Measurements from ENCODE around the gene VAV2. TPM values are rescaled to one million over a fixed set of nuclear protein-coding genes. Genes with fewer than 3 reads are reported as not detected.
"Not testable (repeated sequence)": the region's sequence is repeated elsewhere in the genome, so short reads cannot be mapped to it uniquely, and the experiment has no call there.

The VAV2 gene
- total RNA-seq, 1 donor from 2014 or later, result 12.7 TPM

- intact Hi-C loops (cut with DNase I), result no loop called here
- no peak for TF ChIP-seq CTCF (IDR thresholded peaks at IDR 0.05)
- Histone ChIP-seq H3K9me3 (no peaks in the 10 kb centered on the region), H3K27me3 (no peaks in the 10 kb centered on the region), H3K4me3 (no peak overlapping the region), H3K36me3 (no peaks in the 10 kb centered on the region), H3K27ac (no peak overlapping the region), H3K4me1 (no peaks in the 10 kb centered on the region)
- DNase-seq (ENCODE audit: low spot score in 2 of 2), result no peak
Observed at GRCh38 chr9:133754688-133755227, 237.4 kb downstream of the VAV2 start.

- H3K27me3 ChIP-seq, result no peaks in the 10 kb centered on the region
- intact Hi-C loops (cut with DNase I), result no loop called here
- H3K4me1 ChIP-seq, result no peaks in the 10 kb centered on the region
- H3K9me3 ChIP-seq, result no peaks in the 10 kb centered on the region
- no peak for DNase-seq (ENCODE audit: low spot score in 2 of 2)
- no peaks in the 10 kb centered on the region for H3K36me3 ChIP-seq
- no peak overlapping the region for H3K4me3 ChIP-seq
- no peak for TF ChIP-seq CTCF (IDR thresholded peaks at IDR 0.05)
- H3K27ac ChIP-seq, result no peak overlapping the region
Observed at GRCh38 chr9:133754187-133754586, 237.9 kb downstream of the VAV2 start.

- no peak overlapping the region for H3K27ac ChIP-seq
- no peak for DNase-seq (ENCODE audit: low spot score in 2 of 2)
- no peak overlapping the region for H3K4me3 ChIP-seq
- no peak for TF ChIP-seq CTCF (IDR thresholded peaks at IDR 0.05)
- H3K27me3 ChIP-seq, result no peaks in the 10 kb centered on the region
- intact Hi-C loops (cut with DNase I), result no loop called here
- H3K4me1 ChIP-seq, result no peaks in the 10 kb centered on the region
- no peaks in the 10 kb centered on the region for H3K9me3 ChIP-seq
- no peaks in the 10 kb centered on the region for H3K36me3 ChIP-seq
Observed at GRCh38 chr9:133752739-133753446, 239.2 kb downstream of the VAV2 start.

- H3K4me3 ChIP-seq, result no peak overlapping the region
- H3K27ac ChIP-seq, result no peak overlapping the region
- H3K9me3 ChIP-seq, result no peaks in the 10 kb centered on the region
- no peaks in the 10 kb centered on the region for H3K4me1 ChIP-seq
- intact Hi-C loops (cut with DNase I), result no loop called here
- H3K27me3 ChIP-seq, result no peaks in the 10 kb centered on the region
- TF ChIP-seq CTCF (IDR thresholded peaks at IDR 0.05), result no peak
- DNase-seq (ENCODE audit: low spot score in 2 of 2), result no peak
- no peaks in the 10 kb centered on the region for H3K36me3 ChIP-seq
Observed at GRCh38 chr9:133750982-133751649, 241.0 kb downstream of the VAV2 start.

- H3K9me3 ChIP-seq, result no peaks in the 10 kb centered on the region
- H3K27ac ChIP-seq, result no peak overlapping the region
- H3K4me3 ChIP-seq, result no peak overlapping the region
- DNase-seq (ENCODE audit: low spot score in 2 of 2), result no peak
- H3K4me1 ChIP-seq, result no peaks in the 10 kb centered on the region
- TF ChIP-seq CTCF (IDR thresholded peaks at IDR 0.05), result no peak
- intact Hi-C loops (cut with DNase I), result no loop called here
- H3K36me3 ChIP-seq, result no peaks in the 10 kb centered on the region
- no peaks in the 10 kb centered on the region for H3K27me3 ChIP-seq
Observed at GRCh38 chr9:133747309-133747708, 244.8 kb downstream of the VAV2 start.

GRCh38 chr9:133744528-133744927, 247.6 kb downstream of the VAV2 start:
- H3K36me3 ChIP-seq; DNase-seq (ENCODE audit: low spot score in 2 of 2); H3K27ac ChIP-seq; H3K4me3 ChIP-seq; H3K9me3 ChIP-seq; H3K4me1 ChIP-seq; intact Hi-C loops (cut with DNase I); H3K27me3 ChIP-seq: not testable (repeated sequence)
